HG02623 (cell line): ENCODE measurements around the gene EFEMP1.
"Not testable (repeated sequence)": the region's sequence is repeated elsewhere in the genome, so short reads cannot be mapped to it uniquely, and the experiment has no call there.

Experiments used
- ATAC-seq: cut with Tn5 transposase; IDR thresholded peaks from one replicate; pipeline ENCODE4 v1.9.1; 2021; ENCODE audit warnings: moderate library complexity; ENCODE audit not compliant: unreplicated experiment

Gene EFEMP1

DNA sequence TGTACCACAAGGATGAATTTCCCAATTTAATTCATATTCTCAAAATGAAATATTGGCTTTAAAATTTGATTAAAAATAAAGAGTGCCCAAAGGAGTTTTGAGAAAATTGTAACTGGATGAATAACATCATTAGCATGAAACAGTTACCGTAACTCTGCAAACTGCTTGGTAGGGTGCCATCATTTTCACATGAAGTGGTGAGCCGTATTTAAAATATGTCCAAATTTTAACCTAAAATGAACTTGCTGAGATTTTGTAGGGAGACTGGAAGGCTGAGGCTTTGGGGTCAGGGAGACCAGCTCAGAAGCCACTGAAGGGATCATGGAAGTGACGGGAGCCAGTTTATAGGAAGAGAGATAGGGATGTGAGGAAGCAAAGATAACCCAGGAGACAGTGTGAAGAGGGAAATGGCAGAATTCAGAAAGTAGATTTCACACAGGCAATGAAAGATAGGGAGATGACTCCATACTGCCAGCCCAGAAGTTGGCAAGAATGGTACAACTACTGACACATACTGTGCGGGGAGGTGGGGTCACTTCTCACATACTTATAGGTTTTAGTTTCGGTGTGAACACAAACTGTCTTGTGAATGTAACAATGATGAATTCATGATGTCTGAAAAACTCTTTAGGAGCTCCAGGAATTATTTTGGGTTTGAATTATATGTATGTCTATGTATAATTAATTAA is 53.8 kb downstream of the EFEMP1 start:
- ATAC-seq, result no peak

DNA sequence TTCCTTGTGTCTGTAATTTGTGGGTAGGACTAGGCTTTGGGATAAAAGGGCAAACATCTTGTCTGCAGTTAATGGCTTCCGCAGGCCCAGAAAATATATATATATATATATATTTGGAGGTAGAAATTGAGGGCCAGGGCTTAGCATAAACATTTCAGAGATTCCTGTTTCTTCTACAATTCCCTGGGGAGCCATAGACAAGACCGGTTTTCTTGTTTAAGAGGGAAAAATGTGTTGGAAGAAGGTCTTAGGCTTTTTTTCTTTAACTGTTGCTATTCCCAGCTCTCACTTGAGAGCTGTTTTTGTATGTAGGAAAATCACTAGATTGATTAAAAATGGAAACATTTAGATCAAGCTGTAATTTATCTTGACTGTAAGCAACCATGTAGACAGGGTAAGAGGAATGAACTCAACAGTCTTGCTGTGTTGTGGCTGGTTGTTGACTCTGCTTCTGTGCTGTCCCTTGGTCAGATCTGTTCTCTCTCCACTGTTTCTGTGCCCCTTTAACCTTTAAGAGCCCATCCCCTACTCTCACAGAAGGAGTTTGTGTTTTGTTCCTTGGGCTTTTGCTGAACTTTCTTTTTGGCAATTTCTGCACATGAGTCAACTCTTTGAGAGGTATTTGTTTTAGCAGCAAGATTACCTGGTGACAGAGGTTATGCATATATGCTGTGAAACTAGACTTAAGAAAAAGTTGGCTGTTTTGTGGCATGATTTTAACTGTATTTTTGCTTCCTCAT is 58.3 kb downstream of the EFEMP1 start:
- ATAC-seq, result no peak

DNA sequence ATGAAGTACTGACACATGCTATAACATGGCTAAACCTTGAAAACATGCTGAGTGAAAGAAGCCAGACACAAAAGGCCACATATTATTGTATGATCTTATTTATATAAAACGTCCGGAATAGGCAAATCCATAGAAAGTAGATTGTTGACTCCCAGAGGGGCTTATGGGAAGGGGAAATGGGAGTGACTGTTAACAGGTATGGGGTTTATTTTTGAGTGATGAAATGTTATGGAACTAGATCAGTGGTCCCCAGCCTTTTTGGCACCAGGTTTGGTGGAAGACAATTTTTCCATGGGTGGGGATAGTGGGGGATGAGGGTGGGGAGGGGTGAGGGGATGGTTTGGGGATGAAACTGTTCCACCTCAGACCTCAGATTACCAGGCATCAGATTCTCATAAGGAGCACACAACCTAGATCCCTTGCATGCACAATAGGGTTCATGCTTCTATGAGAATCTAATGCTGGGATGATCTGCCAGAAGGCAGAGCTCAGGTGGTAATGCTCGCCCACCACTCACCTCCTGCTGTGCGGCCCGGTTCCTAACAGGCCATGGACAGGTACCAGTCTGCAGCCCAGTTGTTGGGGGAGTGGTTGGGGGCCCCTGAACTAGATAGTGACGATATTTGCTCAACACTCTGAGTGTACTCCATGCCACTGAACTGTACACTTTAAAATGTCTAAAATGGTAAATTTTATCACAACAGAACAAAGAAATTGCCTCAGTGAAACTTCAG is 59.1 kb downstream of the EFEMP1 start:
- no peak for ATAC-seq

DNA sequence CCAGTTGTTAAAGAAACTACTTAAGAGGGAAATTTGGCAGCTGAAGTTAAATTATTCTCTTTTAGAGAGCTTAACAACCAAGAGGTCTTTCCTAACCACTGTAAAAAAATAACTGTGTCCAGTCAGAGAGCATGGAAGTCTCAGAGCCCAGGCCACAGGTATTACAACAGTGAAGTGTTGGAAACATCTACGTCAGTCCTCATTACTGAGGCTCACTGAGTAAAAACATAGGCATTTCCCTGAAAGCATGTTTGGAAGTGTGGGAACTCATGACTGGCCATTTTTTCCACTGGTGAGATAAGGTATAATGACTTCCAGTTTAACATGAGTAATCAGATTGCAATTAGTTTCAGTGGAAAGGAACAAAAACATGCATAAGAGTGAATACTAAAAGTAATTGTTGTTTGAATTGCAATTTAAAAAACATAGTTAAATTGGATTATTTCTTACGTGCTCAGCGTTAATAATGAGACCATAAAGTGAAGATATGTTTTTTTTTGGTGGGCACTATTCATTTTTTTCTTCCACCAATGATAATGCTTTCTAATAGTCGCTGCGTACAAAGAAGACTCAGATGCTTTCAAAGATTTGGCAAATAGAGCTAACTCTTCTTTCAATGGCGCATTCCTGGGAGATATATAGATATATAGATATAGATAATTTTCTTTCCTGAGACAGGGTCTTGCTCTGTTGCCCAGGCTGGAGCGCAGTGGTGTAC is 60.8 kb downstream of the EFEMP1 start:
- ATAC-seq, result no peak

DNA sequence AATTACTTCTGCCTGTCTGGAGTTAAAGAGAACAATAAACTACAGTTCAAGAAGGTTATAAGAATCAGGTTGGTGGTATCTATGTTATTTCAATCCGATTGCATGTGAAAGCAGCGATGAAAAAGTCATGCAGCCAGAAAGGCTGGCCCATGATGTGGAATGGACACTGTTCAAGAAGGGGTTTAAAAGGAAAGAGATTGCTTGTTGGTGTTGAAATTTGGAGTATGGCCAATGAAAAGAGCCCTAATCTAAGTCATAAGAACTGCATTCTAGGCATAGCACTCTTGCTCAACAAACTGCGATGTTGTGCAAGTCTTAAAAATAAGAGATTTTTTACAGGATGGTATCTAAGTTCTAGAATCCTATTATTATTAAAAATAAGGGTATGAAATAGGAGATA is 61.3 kb downstream of the EFEMP1 start:
- ATAC-seq, result no peak

DNA sequence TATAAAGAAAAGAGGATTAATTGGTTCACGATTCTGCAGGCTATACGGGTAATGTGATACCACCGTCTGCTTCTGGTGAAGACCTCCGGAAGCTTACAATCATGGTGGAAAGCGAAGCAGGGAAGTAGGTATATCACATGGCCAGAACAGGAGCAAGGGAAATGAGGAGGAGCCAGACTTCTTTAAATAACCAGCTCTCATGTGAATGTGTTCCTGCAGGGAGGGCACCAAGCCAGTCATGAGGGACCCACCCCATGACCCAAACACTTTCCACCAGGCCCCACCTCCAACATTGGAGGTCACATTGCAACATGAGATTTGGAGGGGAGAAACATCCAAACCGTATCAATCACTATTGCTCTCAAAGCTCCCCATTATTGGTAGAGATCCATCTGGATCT is 61.8 kb downstream of the EFEMP1 start:
- ATAC-seq, result no peak

DNA sequence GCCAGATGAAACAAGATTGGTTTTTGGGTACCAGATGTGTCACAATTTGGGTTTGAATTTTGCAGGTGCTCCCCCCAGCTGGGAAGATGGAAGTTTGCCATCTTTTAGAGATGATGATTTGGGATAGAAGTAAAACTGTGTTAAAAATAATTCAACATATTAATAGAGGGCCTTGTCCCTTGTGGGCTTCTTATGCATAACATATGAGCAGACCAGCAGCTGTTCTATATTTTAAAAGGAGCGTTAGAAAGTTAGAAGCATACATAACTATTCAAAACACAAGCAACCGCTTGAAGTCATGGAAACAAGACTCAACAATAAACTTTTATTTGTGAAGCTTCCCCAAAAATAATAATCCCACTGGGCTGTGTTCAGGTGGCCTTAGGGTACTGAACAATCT is 62.8 kb downstream of the EFEMP1 start:
- no peak for ATAC-seq

DNA sequence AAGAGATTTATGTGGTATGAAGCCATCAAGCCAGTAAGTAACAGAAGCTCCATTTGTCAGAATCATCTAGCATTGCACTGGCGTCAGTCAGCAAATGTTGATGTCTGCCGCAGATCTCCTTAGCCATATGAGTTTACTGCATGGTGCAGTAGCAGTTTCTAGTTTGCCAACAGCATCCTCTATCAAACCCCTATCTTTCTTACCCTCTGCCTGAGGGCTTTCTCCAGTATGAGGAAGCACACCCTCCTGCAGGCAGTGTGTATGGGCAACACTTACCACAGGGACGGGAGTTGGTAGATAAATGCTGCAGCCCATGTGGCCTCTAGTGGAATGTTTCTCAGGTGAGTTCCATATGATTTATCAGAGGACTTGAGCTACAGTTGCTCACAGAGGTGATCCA is 63.7 kb downstream of the EFEMP1 start:
- no peak for ATAC-seq

DNA sequence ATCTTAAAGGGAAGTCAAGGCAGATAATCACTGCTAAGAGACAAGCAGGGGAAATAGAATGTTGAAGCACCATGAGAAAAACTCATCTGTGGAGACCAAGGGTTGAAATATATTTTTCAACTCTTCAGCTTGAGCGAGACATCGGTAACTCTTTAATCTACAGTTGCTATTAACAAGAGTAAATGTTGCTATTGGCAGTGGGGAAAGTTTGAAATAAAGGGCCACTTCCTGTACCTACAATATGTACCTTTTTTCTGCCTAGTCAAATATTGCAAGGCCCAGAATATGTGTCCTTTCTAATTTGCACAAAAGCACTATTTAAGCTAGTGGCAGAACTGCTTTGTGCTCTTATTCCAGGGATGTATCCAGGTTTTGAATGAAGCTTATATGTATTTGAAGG is 65.8 kb downstream of the EFEMP1 start:
- ATAC-seq, result no peak

DNA sequence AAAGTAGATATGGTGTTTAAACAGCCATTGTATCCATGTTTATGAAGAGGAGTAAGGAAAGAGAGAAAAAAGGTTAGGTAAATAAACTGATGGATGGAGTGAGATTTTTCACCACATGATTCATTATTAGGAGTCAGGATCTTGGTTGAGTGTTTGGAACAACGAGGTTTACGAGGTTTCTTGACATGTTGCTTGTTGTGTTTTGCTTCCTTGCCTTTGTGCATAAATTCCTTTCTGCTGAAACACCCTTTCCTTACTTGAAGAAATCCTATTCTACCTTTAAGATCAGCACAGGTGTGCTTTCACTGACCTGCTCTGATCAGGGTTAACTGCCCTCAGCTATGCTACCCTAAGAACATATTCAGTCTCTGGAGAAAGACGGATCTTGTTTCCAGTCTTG is 66.6 kb downstream of the EFEMP1 start:
- ATAC-seq, result no peak

DNA sequence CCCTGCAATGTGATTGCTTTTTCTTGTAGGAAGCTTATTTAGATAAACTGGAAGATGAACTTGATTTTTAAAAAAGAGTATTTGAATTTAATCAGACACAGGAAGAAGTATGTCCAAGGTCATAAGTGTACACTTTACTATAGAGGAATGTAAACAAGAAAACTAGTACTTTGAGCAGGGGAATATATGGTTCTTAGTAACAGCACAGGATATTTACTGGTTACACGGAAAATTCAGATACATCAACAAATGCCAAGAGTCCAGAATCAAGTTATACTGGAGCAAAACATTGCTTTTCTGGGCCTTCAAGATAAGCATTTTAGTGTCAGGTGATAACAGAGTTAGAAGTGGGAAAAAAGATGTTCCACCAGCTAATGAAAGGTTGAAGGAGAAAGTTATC is 75.5 kb downstream of the EFEMP1 start:
- no peak for ATAC-seq

DNA sequence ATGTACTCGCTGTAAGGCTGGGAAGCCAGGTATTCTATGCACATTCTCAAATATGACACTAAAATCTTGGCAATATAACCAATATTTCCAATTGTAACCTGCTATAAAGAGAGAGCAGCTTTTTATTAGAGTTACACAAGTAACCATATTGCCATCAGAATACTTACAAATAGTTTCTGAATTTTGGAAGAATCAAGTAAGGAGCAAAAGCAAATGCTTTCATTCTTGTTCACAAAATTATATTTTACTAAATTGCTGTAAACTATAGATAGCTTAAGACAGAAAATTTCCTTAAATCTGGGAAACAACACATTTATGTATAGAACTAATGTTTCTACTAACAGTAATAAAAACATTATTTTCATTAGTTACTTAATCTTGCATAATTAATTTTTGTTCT is 77.2 kb downstream of the EFEMP1 start:
- no peak for ATAC-seq

DNA sequence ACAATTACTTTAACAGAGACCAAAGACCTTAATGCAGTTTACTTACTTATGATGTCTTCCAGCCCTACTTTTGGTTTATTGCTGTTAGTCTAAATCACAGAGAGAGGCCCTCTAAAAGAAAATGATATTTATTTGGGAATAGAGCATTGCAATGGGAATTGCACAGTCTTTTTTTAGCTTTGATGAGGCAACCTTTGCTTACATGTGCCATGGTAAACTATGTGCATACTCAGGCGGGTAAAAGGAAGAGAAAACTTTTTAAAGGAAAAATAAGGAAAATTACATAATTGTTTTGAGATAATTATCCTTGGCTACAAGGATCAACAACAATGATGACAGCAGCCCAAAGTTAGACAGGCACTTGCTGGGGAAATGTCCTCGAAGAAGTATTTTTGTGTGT is 78.6 kb downstream of the EFEMP1 start:
- ATAC-seq, result no peak

DNA sequence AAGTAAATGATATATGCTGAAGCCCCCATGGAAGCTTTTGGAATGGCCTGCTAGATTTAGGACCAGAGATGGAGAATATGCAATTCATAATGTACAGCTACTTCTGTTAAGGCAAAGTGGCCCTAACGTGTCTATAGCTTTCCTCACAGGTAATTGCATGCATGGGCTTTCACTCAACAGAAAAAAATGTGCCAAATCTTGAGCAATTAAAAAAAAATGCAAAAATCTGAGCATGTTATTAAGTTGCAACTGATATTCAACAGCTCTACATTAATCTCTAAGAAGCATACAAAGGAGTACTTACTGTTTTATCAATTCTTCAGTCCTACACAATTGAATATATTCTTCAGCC is 79.6 kb downstream of the EFEMP1 start:
- ATAC-seq, result no peak

DNA sequence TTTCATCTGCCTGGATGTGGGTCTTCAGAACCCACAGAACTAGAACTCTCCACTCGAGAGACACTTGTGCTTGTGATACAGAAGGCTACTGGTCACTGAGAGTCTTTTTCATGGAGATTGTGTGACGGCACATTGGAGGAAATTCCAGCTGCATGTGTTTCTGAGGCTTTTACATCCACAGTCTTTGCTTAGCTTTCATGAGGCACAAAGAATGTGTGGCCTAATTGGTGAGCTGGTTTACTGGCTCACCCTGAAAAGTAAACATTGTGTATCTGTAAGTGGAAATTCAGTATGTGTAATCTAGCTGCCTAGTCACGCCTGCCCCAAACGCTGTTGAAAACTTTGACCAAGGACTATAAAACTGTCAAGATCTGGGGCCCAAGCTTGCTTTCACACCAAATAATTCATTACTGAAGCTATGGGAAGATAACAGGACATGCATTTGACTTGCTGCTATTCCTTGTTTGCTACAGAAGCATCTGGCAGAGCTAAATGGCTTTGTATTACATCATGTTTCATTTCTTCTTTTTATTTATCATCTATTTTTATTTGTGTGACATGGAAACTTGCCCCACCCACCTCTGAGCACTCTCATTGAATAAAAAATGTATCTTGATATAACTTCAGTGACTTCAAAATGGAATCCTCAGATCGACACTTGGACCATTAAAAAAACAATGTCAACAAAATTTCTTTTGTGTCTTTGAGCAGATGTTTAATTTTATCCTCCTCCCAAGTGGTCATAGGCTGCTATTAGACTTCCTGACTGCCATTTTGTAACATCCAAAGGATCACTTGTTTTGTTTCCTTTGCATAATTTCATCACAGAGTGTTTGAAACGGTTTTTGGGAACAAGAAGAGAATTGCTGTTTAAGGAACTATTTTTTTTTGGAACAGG is 80.2 kb downstream of the EFEMP1 start:
- no peak for ATAC-seq

DNA sequence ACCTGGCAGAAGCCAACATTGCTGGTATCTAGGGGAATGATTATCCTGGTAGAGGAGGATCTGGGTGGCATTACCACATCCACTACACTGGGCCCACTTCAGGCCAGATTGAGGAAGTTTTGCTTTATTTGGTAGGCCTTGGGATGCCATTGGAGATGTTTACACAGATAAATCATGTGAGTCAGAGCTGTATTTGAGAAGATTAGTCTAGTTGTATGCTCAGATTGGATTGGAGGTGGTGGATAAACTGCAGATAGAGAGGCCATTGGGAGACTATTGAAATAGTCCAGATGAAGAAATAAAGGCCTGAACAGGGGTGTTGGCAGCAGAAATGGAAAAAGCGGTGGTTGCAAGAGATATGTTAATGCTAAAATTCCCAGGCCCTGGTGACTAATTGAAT is 81.5 kb downstream of the EFEMP1 start:
- ATAC-seq, result no peak

DNA sequence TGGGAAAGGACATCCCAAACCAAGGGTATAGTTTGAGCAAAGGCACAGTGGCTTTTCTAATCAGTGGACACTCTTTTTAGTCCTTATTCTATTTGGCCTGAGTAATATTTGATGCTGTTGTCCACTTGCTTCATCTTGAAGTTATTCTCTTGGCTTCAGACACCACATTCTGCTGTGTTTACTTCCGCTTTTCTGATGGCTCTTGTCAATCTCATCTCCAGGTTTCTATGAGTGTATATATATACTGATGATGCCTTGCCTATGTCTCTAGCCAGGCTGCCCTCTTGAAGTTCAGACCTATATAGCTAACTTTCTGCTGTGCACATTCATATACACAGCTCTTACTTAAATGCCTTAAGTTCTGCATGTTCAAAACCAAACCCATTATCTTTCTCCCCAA is 83.1 kb downstream of the EFEMP1 start:
- ATAC-seq, result no peak

DNA sequence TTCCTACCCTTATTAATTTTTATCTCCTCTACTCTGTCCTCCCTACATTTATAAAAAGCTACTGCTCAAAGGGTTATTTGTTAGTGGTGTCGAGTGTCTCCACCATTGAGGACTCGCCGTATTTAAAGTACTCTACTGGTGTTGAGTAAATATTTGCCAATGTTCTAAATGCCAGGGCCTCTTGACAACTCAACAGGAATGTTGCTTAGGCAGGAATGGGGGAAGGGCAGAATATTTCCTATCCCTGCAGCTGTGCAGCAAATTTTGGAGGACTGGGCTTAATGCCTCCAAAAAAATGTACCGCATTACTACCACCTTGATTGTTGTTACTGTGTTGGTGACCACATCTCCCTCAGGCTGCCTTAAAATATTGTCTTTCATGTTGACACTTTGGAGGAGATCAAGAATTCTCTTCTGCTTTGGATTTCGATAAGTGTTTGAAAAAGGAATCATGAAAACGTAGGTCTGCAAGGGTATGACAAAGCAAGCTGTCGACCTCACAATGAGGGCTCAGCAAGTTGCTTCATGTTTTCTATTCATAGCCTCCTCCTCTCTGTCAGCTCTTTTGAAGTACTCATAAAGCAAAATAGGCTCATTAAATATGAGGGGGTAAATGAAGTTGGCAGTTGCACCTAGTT is 84.3 kb downstream of the EFEMP1 start:
- no peak for ATAC-seq

DNA sequence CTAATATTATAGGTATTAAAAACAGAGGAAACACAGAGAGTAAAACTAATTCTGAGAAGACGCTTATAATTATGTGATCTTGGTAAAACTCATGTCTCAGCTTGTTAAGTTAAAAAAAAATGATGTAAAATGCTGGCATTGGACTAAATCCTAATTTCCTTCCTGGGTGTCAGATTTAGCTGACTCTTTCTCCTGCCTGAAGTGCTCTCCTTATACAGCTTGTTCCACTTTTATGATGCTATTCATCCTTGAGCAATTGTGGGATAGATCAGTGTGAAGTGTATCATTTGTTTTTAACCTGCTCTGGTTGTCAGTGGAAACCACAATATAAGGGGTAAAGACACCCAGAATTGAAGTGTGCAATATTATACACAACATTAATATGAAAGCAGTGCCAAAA is 84.9 kb downstream of the EFEMP1 start:
- ATAC-seq, result no peak

DNA sequence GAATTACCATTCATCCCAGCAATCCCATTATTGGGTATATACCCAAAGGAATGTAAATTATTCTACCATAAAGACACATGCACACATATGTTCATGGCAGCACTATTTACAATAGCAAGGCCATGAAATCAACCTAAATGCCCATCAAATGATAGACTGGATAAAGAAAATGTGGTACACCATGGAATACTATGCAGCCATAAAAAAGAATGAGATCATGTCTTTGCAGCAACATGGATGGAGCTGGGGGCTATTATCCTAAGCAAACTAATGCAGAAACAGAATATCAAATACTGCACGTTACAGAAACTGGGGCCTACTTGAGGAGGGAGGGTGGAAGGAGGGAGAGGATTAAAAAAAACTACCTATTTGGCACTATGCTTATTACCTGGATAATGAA is 85.5 kb downstream of the EFEMP1 start:
- ATAC-seq, result not testable (repeated sequence)
